ENCODE measurements around the gene GABBR1.

GABBR1 gene

DNA sequence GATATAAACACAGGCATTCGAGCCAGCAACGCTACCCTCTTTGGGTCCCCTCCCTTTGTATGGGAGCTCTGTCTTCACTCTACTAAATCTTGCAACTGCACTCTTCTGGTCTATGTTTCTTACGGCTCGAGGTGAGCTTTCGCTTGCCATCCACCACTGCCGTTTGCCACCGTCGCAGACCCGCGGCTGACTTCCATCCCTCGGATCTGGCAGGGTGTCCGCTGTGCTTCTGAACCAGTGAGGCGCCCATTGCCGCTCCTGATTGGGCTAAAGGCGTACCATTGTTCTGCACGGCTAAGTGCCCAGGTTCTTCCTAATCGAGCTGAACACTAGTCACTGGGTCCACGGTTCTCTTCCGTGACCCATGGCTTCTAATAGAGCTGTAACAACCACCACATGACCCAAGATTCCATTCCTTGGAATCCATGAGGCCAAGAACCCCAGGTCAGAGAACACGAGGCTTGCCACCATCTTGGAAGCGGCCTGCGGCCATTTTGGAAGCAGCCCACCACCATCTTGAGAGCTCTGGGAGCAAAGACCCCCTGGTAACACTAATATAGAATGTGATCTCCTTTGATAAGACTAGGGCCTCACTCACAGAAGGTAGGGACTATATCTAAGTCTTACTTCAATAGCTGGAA, 74.4 kb downstream of the GABBR1 start:
- no peak for DNase-seq (ENCODE audit: low spot score)
- POLR2A ChIA-PET (ENCODE audit: low non-redundant PET), result no interaction called here
- H3K27ac ChIP-seq, result no peak overlapping the region
- CTCF ChIA-PET, result no interaction called here
- TF ChIP-seq, protein P1, sequence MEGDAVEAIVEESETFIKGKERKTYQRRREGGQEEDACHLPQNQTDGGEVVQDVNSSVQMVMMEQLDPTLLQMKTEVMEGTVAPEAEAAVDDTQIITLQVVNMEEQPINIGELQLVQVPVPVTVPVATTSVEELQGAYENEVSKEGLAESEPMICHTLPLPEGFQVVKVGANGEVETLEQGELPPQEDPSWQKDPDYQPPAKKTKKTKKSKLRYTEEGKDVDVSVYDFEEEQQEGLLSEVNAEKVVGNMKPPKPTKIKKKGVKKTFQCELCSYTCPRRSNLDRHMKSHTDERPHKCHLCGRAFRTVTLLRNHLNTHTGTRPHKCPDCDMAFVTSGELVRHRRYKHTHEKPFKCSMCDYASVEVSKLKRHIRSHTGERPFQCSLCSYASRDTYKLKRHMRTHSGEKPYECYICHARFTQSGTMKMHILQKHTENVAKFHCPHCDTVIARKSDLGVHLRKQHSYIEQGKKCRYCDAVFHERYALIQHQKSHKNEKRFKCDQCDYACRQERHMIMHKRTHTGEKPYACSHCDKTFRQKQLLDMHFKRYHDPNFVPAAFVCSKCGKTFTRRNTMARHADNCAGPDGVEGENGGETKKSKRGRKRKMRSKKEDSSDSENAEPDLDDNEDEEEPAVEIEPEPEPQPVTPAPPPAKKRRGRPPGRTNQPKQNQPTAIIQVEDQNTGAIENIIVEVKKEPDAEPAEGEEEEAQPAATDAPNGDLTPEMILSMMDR (conservative IDR thresholded peaks at IDR 0.05; ENCODE audit: low read depth), result no peak

- TF ChIP-seq, protein P1 (conservative IDR thresholded peaks at IDR 0.05; ENCODE audit: low read depth), result no peak
- CTCF ChIA-PET, result no interaction called here
- DNase-seq (ENCODE audit: low spot score), result no peak
- POLR2A ChIA-PET (ENCODE audit: low non-redundant PET), result no interaction called here
- H3K27ac ChIP-seq, result no peak overlapping the region
These were observed 75.7 kb downstream of the GABBR1 start for GRCh38 chr6:29557320-29557719.

- CTCF ChIA-PET, result no interaction called here
- DNase-seq (ENCODE audit: low spot score), result no peak
- H3K27ac ChIP-seq, result no peak overlapping the region
- POLR2A ChIA-PET (ENCODE audit: low non-redundant PET), result no interaction called here
- TF ChIP-seq, protein P1 (conservative IDR thresholded peaks at IDR 0.05; ENCODE audit: low read depth), result no peak
These were observed 78.2 kb downstream of the GABBR1 start for GRCh38 chr6:29554764-29555163.

DNA sequence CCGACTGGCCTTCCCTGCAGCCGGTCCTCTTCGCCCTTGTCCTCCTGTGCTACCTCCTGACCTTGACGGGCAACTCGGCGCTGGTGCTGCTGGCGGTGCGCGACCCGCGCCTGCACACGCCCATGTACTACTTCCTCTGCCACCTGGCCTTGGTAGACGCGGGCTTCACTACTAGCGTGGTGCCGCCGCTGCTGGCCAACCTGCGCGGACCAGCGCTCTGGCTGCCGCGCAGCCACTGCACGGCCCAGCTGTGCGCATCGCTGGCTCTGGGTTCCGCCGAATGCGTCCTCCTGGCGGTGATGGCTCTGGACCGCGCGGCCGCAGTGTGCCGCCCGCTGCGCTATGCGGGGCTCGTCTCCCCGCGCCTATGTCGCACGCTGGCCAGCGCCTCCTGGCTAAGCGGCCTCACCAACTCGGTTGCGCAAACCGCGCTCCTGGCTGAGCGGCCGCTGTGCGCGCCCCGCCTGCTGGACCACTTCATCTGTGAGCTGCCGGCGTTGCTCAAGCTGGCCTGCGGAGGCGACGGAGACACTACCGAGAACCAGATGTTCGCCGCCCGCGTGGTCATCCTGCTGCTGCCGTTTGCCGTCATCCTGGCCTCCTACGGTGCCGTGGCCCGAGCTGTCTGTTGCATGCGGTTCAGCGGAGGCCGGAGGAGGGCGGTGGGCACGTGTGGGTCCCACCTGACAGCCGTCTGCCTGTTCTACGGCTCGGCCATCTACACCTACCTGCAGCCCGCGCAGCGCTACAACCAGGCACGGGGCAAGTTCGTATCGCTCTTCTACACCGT, 79.5 kb downstream of the GABBR1 start:
- no peak overlapping the region for H3K27ac ChIP-seq
- POLR2A ChIA-PET (ENCODE audit: low non-redundant PET), result no interaction called here
- CTCF ChIA-PET, result interaction anchor here (1.0 kb wide), 1 partner anchor 13 kb away, joined by 3 read pairs; no protein-coding TSS in a partner anchor
- no peak for DNase-seq (ENCODE audit: low spot score)
- TF ChIP-seq, protein P1 (conservative IDR thresholded peaks at IDR 0.05; ENCODE audit: low read depth), result no peak

DNA sequence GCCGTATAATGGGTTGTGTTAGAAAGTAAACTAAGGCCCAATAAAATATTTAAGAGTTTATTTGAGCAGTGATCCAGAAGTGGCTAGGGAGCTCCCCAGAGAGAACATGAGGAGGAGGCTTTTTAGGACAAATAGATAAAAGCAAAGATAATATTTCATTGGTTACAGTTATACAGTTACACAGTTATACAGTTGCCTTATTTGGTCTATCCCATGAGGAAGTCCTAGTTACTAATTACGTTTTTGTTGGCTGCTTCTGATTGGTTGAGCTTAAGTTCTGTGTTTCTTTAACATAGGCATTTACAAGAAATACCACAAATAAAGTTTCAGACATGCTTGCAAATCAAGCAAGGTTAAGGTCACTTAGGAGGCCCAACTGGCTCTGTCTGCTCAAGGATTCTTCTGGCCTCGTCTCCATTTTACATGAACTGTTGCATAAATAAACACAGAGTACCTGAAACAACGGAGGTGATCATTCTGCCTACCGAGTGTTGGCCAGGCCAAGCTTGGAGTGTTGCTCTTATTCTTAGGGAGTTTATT, 80.4 kb downstream of the GABBR1 start:
- TF ChIP-seq, protein P1 (conservative IDR thresholded peaks at IDR 0.05; ENCODE audit: low read depth), result no peak
- H3K27ac ChIP-seq, result no peak overlapping the region
- DNase-seq (ENCODE audit: low spot score), result peak; percentile 64
- POLR2A ChIA-PET (ENCODE audit: low non-redundant PET), result no interaction called here
- CTCF ChIA-PET, result interaction anchor here (0.7 to 1.0 kb wide), 2 partner anchors 12 to 1756 kb away, joined by 3 read pairs; no protein-coding TSS in a partner anchor

GRCh38 chr6:29547573-29547972, 85.4 kb downstream of the GABBR1 start:
- DNase-seq (ENCODE audit: low spot score), result no peak
- POLR2A ChIA-PET (ENCODE audit: low non-redundant PET), result no interaction called here
- CTCF ChIA-PET, result interaction anchor here (0.6 kb wide), 1 partner anchor 439 kb away, joined by 3 read pairs; no protein-coding TSS in a partner anchor
- TF ChIP-seq, protein P1 (conservative IDR thresholded peaks at IDR 0.05; ENCODE audit: low read depth), result no peak
- H3K27ac ChIP-seq, result no peak overlapping the region

Data from RWPE1 (cell line).